GM21576 (cell line): ENCODE data around the gene WNT2B.

ENCODE experiments used
- ATAC-seq: cut with Tn5 transposase; IDR thresholded peaks from one replicate; pipeline ENCODE4 v1.9.1; 2021; ENCODE audit warnings: mild to moderate bottlenecking, moderate library complexity; ENCODE audit not compliant: unreplicated experiment

WNT2B gene

GRCh38 chr1:112564081-112564480 is 55.3 kb downstream of the WNT2B start:
- no peak for ATAC-seq

- ATAC-seq, result no peak
Measured at GRCh38 chr1:112565800-112566199, 57.0 kb downstream of the WNT2B start.

- no peak for ATAC-seq
Measured at GRCh38 chr1:112575154-112575804, 66.5 kb downstream of the WNT2B start.

- no peak for ATAC-seq
Measured at GRCh38 chr1:112576240-112576639, 67.5 kb downstream of the WNT2B start.
